Esophagus muscularis mucosa (tissue), 4 donors: ENCODE results near the gene CELF5. TPM values are rescaled to one million over a fixed set of nuclear protein-coding genes. Genes with fewer than 3 reads are reported as not detected.
"Not testable (repeated sequence)": the region's sequence is repeated elsewhere in the genome, so short reads cannot be mapped to it uniquely, and the experiment has no call there.

ENCODE experiments used
- DNase-seq: peaks from one replicate; pipeline ENCODE4 v3.0.0-alpha.2; 2017; ENCODE audit errors: extremely low spot score
- H3K27ac ChIP-seq, 4 donors: fragments of 200-600 bp; sonication (generic); replicated peaks in 1 of 4; 1 replicate in 3 of 4; 2 replicates in 1 of 4; pipeline ENCODE4 v1.5.1; 2016 to 2019; ENCODE audit warnings: mild to moderate bottlenecking in 1 of 4
- H3K27me3 ChIP-seq, 4 donors: fragments of 200-600 bp; sonication (generic); one replicate each; pipeline versions ENCODE4 v1.5.1 to v1.6.0; 2016 to 2019
- H3K36me3 ChIP-seq, 4 donors: fragments of 200-600 bp; sonication (generic); one replicate each; pipeline ENCODE4 v1.5.1; 2016 to 2019
- H3K4me1 ChIP-seq, 4 donors: fragments of 200-600 bp; sonication (generic); one replicate each; pipeline ENCODE4 v1.5.1; 2016 to 2019
- H3K4me3 ChIP-seq, 4 donors: fragments of 200-600 bp; sonication (generic); 1 replicate in 2 of 4; 2 replicates in 2 of 4; pipeline ENCODE4 v1.5.1; 2016 to 2019; ENCODE audit warnings: mild to moderate bottlenecking in 4 of 4, moderate library complexity in 1 of 4
- H3K9me3 ChIP-seq, 4 donors: fragments of 200-600 bp; sonication (generic); 1 replicate in 3 of 4; 2 replicates in 1 of 4; pipeline ENCODE4 v1.5.1; 2016 to 2019
- CTCF ChIP-seq, 3 experiments: fragments of 200-600 bp in 2 of 3; fragments of 450-650 bp in 1 of 3; sonication (generic) in 2 of 3; IDR thresholded peaks; one replicate each; pipeline ENCODE4 v1.5.1; 2017 to 2019; ENCODE audit warnings: antibody characterized with exemption in 3 of 3, mild to moderate bottlenecking in 2 of 3, moderate library complexity in 1 of 3
- EP300 ChIP-seq: sonication (generic); formaldehyde crosslinking; IDR thresholded peaks from one replicate; pipeline ENCODE4 v1.6.1; 2017; ENCODE audit warnings: antibody characterized with exemption
- POLR2A ChIP-seq: fragments of 450-650 bp; IDR thresholded peaks from one replicate; pipeline ENCODE4 v1.6.1; 2017; ENCODE audit warnings: antibody characterized with exemption, moderate library complexity, mild to moderate bottlenecking, low read depth
- POLR2AphosphoS5 ChIP-seq, 2 donors: sonication (generic); formaldehyde crosslinking; IDR thresholded peaks; one replicate each; pipeline ENCODE4 v1.6.1; 2017; ENCODE audit warnings: antibody characterized with exemption in 2 of 2
- WGBS: methylation state at CpG from one replicate; pipeline ENCODE4 v1.1.5; 2018; 5-methylcytosine and 5-hydroxymethylcytosine counted together
- intact Hi-C: fragments of 100-400 bp; cut with DNase I; formaldehyde crosslinking; loops from one replicate; pipeline ENCODE4 v1.15.1; 2023
- total RNA-seq, 4 donors: library from RNA; depleted of rRNA; stranded (reverse); fragments of >200 nt; gene quantifications; one replicate each; pipeline versions ENCODE4 v1.1.0 to v1.2.1, GENCODE V29; 2016

The CELF5 gene
- total RNA-seq, 4 donors from 2014 or later, result 0.17 TPM; not detected in 3

GRCh38 chr19:3211191-3211590, 13.3 kb upstream of the CELF5 start:
- H3K4me3 ChIP-seq, result no peak overlapping the region
- H3K9me3 ChIP-seq, result no peaks in the 10 kb centered on the region
- no peak for DNase-seq
- intact Hi-C loops, result no loop called here
- no peak for TF ChIP-seq POLR2AphosphoS5 (IDR thresholded peaks at IDR 0.05)
- TF ChIP-seq POLR2A, result no peak
- no peak for TF ChIP-seq EP300
- no peak for TF ChIP-seq CTCF (IDR thresholded peaks at IDR 0.05)
- H3K36me3 ChIP-seq, result peaks cover 15 to 35% (median 28%) of the 10 kb centered on the region in 4 donors
- H3K27ac ChIP-seq, result no peak overlapping the region
- 58% methylated on average over 8 of the region's 12 CpGs for WGBS
- no peaks in the 10 kb centered on the region for H3K4me1 ChIP-seq
- no peaks in the 10 kb centered on the region for H3K27me3 ChIP-seq

GRCh38 chr19:3213159-3213558, 11.3 kb upstream of the CELF5 start:
- no peak for DNase-seq
- peaks cover 0 to 15% (median 8%) of the 10 kb centered on the region in 4 donors for H3K36me3 ChIP-seq
- H3K27me3 ChIP-seq, result no peaks in the 10 kb centered on the region
- no peaks in the 10 kb centered on the region for H3K4me1 ChIP-seq
- 96% methylated on average over 7 of the region's 7 CpGs for WGBS
- no peak for TF ChIP-seq POLR2AphosphoS5 (IDR thresholded peaks at IDR 0.05)
- no peak for TF ChIP-seq EP300
- no peak for TF ChIP-seq CTCF (IDR thresholded peaks at IDR 0.05)
- TF ChIP-seq POLR2A, result no peak
- H3K4me3 ChIP-seq, result no peak overlapping the region
- no peak overlapping the region for H3K27ac ChIP-seq
- intact Hi-C loops, result no loop called here
- no peaks in the 10 kb centered on the region for H3K9me3 ChIP-seq

GRCh38 chr19:3216874-3217273, 7.6 kb upstream of the CELF5 start:
- no peaks in the 10 kb centered on the region for H3K9me3 ChIP-seq
- intact Hi-C loops, result no loop called here
- H3K4me1 ChIP-seq, result no peaks in the 10 kb centered on the region
- H3K36me3 ChIP-seq, result no peaks in the 10 kb centered on the region
- DNase-seq, result no peak
- H3K27me3 ChIP-seq, result peaks cover 0 to 14% (median 0%) of the 10 kb centered on the region in 4 donors
- WGBS, result 95% methylated on average over 5 of the region's 5 CpGs
- H3K27ac ChIP-seq, result no peak overlapping the region
- H3K4me3 ChIP-seq, result no peak overlapping the region
- TF ChIP-seq CTCF (IDR thresholded peaks at IDR 0.05) (no peak), POLR2AphosphoS5 (IDR thresholded peaks at IDR 0.05) (no peak), EP300 (no peak), POLR2A (no peak)

GRCh38 chr19:3220576-3220975, 3.9 kb upstream of the CELF5 start:
- no peak for TF ChIP-seq EP300
- no peak for TF ChIP-seq CTCF (IDR thresholded peaks at IDR 0.05)
- TF ChIP-seq POLR2AphosphoS5 (IDR thresholded peaks at IDR 0.05), result no peak
- no peak for TF ChIP-seq POLR2A
- Histone ChIP-seq H3K36me3 (no peaks in the 10 kb centered on the region), H3K4me3 (no peak overlapping the region), H3K27me3 (peaks cover 0 to 49% (median 12%) of the 10 kb centered on the region in 4 donors), H3K4me1 (peaks cover 0 to 15% (median 11%) of the 10 kb centered on the region in 4 donors), H3K27ac (no peak overlapping the region), H3K9me3 (no peaks in the 10 kb centered on the region)
- 69% methylated on average over 12 of the region's 12 CpGs for WGBS
- intact Hi-C loops, result no loop called here
- no peak for DNase-seq

- H3K9me3 ChIP-seq, H3K27ac ChIP-seq, DNase-seq, intact Hi-C loops, H3K36me3 ChIP-seq, H3K4me3 ChIP-seq: not testable (repeated sequence)
- WGBS, result 72% methylated on average over 5 of the region's 5 CpGs
- peaks cover 0 to 16% (median 11%) of the 10 kb centered on the region in 4 donors for H3K4me1 ChIP-seq
- H3K27me3 ChIP-seq, result peaks cover 0 to 59% (median 16%) of the 10 kb centered on the region in 4 donors
Measured at GRCh38 chr19:3221576-3221975, 2.9 kb upstream of the CELF5 start.
